Panc1 (cell line): ENCODE measurements around the gene POLD3.

Source experiments
- CTCF ChIP-seq: fragments of 450-650 bp; IDR thresholded peaks from 2 replicates; pipeline ENCODE4 v1.5.1; 2017; ENCODE audit warnings: mild to moderate bottlenecking
- POLR2AphosphoS5 ChIP-seq: IDR thresholded peaks from 2 replicates; pipeline ENCODE4 v1.6.1; 2012; ENCODE audit warnings: mild to moderate bottlenecking, low read depth, low read length, moderate library complexity
- SIN3A ChIP-seq: IDR thresholded peaks from 2 replicates; pipeline ENCODE4 v1.6.1; 2012; ENCODE audit warnings: low read depth, mild to moderate bottlenecking, low read length, moderate library complexity, borderline replicate concordance; ENCODE audit not compliant: insufficient read depth
- TF ChIP-seq, protein P1 (sequence below), 2 experiments: IDR thresholded peaks; 2 replicates each; pipeline ENCODE4 v1.6.1; 2011 to 2012; ENCODE audit warnings: low read depth in 2 of 2, control low read depth in 1 of 2, low read length in 1 of 2, mild to moderate bottlenecking in 1 of 2, moderate library complexity in 1 of 2; ENCODE audit not compliant: insufficient read depth in 1 of 2

- TF ChIP-seq CTCF (no peak), POLR2AphosphoS5 (no peak), SIN3A (no peak)
- TF ChIP-seq, protein P1, sequence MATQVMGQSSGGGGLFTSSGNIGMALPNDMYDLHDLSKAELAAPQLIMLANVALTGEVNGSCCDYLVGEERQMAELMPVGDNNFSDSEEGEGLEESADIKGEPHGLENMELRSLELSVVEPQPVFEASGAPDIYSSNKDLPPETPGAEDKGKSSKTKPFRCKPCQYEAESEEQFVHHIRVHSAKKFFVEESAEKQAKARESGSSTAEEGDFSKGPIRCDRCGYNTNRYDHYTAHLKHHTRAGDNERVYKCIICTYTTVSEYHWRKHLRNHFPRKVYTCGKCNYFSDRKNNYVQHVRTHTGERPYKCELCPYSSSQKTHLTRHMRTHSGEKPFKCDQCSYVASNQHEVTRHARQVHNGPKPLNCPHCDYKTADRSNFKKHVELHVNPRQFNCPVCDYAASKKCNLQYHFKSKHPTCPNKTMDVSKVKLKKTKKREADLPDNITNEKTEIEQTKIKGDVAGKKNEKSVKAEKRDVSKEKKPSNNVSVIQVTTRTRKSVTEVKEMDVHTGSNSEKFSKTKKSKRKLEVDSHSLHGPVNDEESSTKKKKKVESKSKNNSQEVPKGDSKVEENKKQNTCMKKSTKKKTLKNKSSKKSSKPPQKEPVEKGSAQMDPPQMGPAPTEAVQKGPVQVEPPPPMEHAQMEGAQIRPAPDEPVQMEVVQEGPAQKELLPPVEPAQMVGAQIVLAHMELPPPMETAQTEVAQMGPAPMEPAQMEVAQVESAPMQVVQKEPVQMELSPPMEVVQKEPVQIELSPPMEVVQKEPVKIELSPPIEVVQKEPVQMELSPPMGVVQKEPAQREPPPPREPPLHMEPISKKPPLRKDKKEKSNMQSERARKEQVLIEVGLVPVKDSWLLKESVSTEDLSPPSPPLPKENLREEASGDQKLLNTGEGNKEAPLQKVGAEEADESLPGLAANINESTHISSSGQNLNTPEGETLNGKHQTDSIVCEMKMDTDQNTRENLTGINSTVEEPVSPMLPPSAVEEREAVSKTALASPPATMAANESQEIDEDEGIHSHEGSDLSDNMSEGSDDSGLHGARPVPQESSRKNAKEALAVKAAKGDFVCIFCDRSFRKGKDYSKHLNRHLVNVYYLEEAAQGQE (IDR thresholded peaks at IDR 0.05; ENCODE audit: insufficient read depth in 1 of 2, low read depth in 2 of 2, low read length in 1 of 2), result no peak
Measured at GRCh38 chr11:74670171-74670570, 77.8 kb downstream of the POLD3 start.
